HepG2 (cell line): ENCODE measurements around the gene KCNQ5. TPM values are rescaled to one million over a fixed set of nuclear protein-coding genes. Genes with fewer than 3 reads are reported as not detected.

Experiments used
- ATAC-seq: fragments of 200-7000 bp; cut with Tn5 transposase; 3 replicates; pipeline ENCODE4 v1.9.1; 2020; ENCODE audit warnings: mild to moderate bottlenecking, moderate library complexity
- BruUV-seq: library from RNA; stranded (reverse); fragments of 400-500 nt; replicated peaks from 2 replicates; lab custom pipeline; 2021; lab: Mats Ljungman, UMichigan
- CTCF ChIA-PET: fragments of 300-600 bp; formaldehyde crosslinking; extraction: SDS; loops from one replicate; lab custom pipeline; 2021; ENCODE audit warnings: low total read pairs, inconsistent platforms, low intra/inter-chr PET ratio; lab: Yijun Ruan, JAX
- POLR2A ChIA-PET: fragments of 350-600 bp; sonication (Branson Sonifier 250); formaldehyde crosslinking; loops from one replicate; lab custom pipeline; 2020; ENCODE audit warnings: antibody characterized with exemption, inconsistent platforms; lab: Yijun Ruan, JAX
- DNase-seq: peaks from one replicate; pipeline ENCODE4 v3.0.0-alpha.2; 2015; ENCODE audit warnings: low spot score
- FAIRE-seq: peaks from 3 replicates; lab custom pipeline; 2011; peaks lifted over from hg19 to GRCh38; lab: Jason Lieb, UNC
- H2AFZ ChIP-seq: one replicate; pipeline ENCODE4 v1.6.1; 2011; ENCODE audit warnings: low read length, inconsistent platforms
- H3K27ac ChIP-seq: fragments of 300-600 bp; 3 replicates; pipeline ENCODE4 v1.8.0; 2011; ENCODE audit warnings: mixed run types, mild to moderate bottlenecking, mixed read lengths, low read length, inconsistent platforms; ENCODE audit not compliant: insufficient read depth; ENCODE audit errors: extremely low read length
- H3K27me3 ChIP-seq, 2 experiments: fragments of 200-600 bp in 1 of 2; 2 replicates in 1 of 2; 3 replicates in 1 of 2; pipeline versions ENCODE4 v1.6.0 to v1.8.0; 2011; ENCODE audit warnings: low read length in 2 of 2, mild to moderate bottlenecking in 2 of 2, moderate library complexity in 2 of 2, inconsistent platforms in 1 of 2; ENCODE audit not compliant: insufficient read depth in 2 of 2, control insufficient read depth in 1 of 2
- H3K36me3 ChIP-seq, 2 experiments: fragments of 200-600 bp in 1 of 2; replicated peaks in 1 of 2; 2 replicates in 1 of 2; 3 replicates in 1 of 2; pipeline versions ENCODE4 v1.5.1 to v1.8.0; 2011; ENCODE audit warnings: low read length in 2 of 2, inconsistent platforms in 1 of 2; ENCODE audit not compliant: insufficient read depth in 2 of 2, control insufficient read depth in 1 of 2
- H3K4me1 ChIP-seq: 2 replicates; pipeline ENCODE4 v1.5.1; 2012; ENCODE audit warnings: low read length, inconsistent platforms; ENCODE audit not compliant: insufficient read depth
- H3K4me2 ChIP-seq: 2 replicates; pipeline ENCODE4 v1.6.0; 2011; ENCODE audit warnings: low read depth, low read length, inconsistent platforms
- H3K4me3 ChIP-seq, 3 experiments: fragments of 200-600 bp in 1 of 3; sonication (generic), shearing (Covaris generic) in 1 of 3; replicated peaks in 1 of 3; 2 replicates each; pipeline ENCODE4 v1.5.1; 2011 to 2016; ENCODE audit warnings: low read length in 3 of 3, inconsistent platforms in 2 of 3, low read depth in 2 of 3, mild to moderate bottlenecking in 2 of 3, control low read depth in 1 of 3, mixed read lengths in 1 of 3; ENCODE audit not compliant: insufficient read depth in 1 of 3
- H3K79me2 ChIP-seq: one replicate; pipeline ENCODE4 v1.6.1; 2011; ENCODE audit warnings: low read length, inconsistent platforms; ENCODE audit not compliant: insufficient read depth
- H3K9ac ChIP-seq: 2 replicates; pipeline ENCODE4 v1.6.0; 2011; ENCODE audit warnings: mild to moderate bottlenecking, low read depth, low read length, inconsistent platforms; ENCODE audit not compliant: insufficient read depth
- H3K9me3 ChIP-seq: 2 replicates; pipeline ENCODE4 v1.5.1; 2012; ENCODE audit warnings: mild to moderate bottlenecking, low read length
- H4K20me1 ChIP-seq: 2 replicates; pipeline ENCODE4 v1.6.0; 2011; ENCODE audit warnings: inconsistent platforms, mild to moderate bottlenecking, low read length, moderate library complexity; ENCODE audit not compliant: insufficient read depth
- HNF4G ChIP-seq, 2 experiments: sonication (generic) in 1 of 2; formaldehyde crosslinking in 1 of 2; IDR thresholded peaks; 2 replicates each; pipeline versions ENCODE4 v1.4.0 to v1.6.1; 2011 to 2020; ENCODE audit warnings: borderline replicate concordance in 2 of 2, low read depth in 2 of 2, mild to moderate bottlenecking in 2 of 2, low read length in 1 of 2, missing genetic modification reagents in 1 of 2, moderate library complexity in 1 of 2
- MLLT10 ChIP-seq: sonication (generic); formaldehyde crosslinking; IDR thresholded peaks from 2 replicates; pipeline ENCODE4 v1.4.0; 2020; ENCODE audit warnings: missing genetic modification reagents
- PATZ1 ChIP-seq: sonication (generic); formaldehyde crosslinking; IDR thresholded peaks from 2 replicates; pipeline ENCODE4 v1.4.0; 2020; ENCODE audit warnings: missing genetic modification reagents
- RBAK ChIP-seq: sonication (generic); formaldehyde crosslinking; IDR thresholded peaks from 2 replicates; pipeline ENCODE4 v1.5.1; 2020; ENCODE audit warnings: mild to moderate bottlenecking, missing genetic modification reagents
- SMAD1 ChIP-seq: sonication (generic); formaldehyde crosslinking; IDR thresholded peaks from 2 replicates; pipeline ENCODE4 v1.4.0; 2020; ENCODE audit warnings: missing genetic modification reagents, low read depth, mild to moderate bottlenecking, borderline replicate concordance
- THRA ChIP-seq: sonication (generic); formaldehyde crosslinking; IDR thresholded peaks from 2 replicates; pipeline ENCODE4 v1.4.0; 2020; ENCODE audit warnings: missing genetic modification reagents, borderline replicate concordance
- ZFX ChIP-seq: sonication (generic); formaldehyde crosslinking; IDR thresholded peaks from 2 replicates; pipeline ENCODE4 v1.4.0; 2020; ENCODE audit warnings: mild to moderate bottlenecking, low read depth, missing genetic modification reagents, moderate library complexity
- ZNF549 ChIP-seq: sonication (generic); formaldehyde crosslinking; IDR thresholded peaks from 2 replicates; pipeline ENCODE4 v1.5.0; 2020; ENCODE audit warnings: missing genetic modification reagents
- ZNF556 ChIP-seq: sonication (generic); formaldehyde crosslinking; IDR thresholded peaks from 2 replicates; pipeline ENCODE4 v1.4.0; 2020; ENCODE audit warnings: mild to moderate bottlenecking, missing genetic modification reagents, borderline replicate concordance
- ZSCAN9 ChIP-seq: IDR thresholded peaks from 2 replicates; pipeline ENCODE4 v1.6.1; 2016; ENCODE audit warnings: borderline replicate concordance
- WGBS: methylation state at CpG from one replicate; pipeline ENCODE4 v1.1.6; 2017; ENCODE audit warnings: low lambda C conversion rate; 5-methylcytosine and 5-hydroxymethylcytosine counted together
- in situ Hi-C: cut with HindIII; loops from 2 replicates; pipeline ENCODE4 v1.10.0; 2017; ENCODE audit warnings: low pct_unique_long_range_greater_than_20kb; ENCODE audit not compliant: extremely low pct_ligation_motif_present
- intact Hi-C: fragments of 100-400 bp; cut with micrococcal nuclease; formaldehyde crosslinking; loops from one replicate; pipeline ENCODE4 v1.10.0; 2022; ENCODE audit not compliant: unreplicated experiment
- polyA plus RNA-seq, 8 experiments: library from polyadenylated mRNA; depleted of rRNA in 3 of 8; stranded (reverse) in 7 of 8; unstranded in 1 of 8; fragments of >200 nt; fragmentation: Illumina TruSeq in 4 of 8; extraction: Trizol in 4 of 8; gene quantifications; 2 replicates each; pipeline versions ENCODE4 v1.2.1 to v1.2.3, GENCODE V29; 2011 to 2016; ENCODE audit warnings: low read depth in 4 of 8, missing spikeins in 1 of 8, mixed read lengths in 1 of 8; ENCODE audit not compliant: insufficient read depth in 1 of 8
- total RNA-seq, 5 experiments: library from RNA; depleted of rRNA; stranded (reverse); fragments of >200 nt; fragmentation: Illumina TruSeq; extraction: Trizol; gene quantifications; 2 replicates each; pipeline ENCODE4 v1.2.3, GENCODE V29; 2016; ENCODE audit warnings: low read depth in 1 of 5

The KCNQ5 gene
- total and polyA plus RNA-seq, 2 of the 13 experiments (the other 11 are each of a cell fraction or from before 2014, with no cell fraction given): 0.04 TPM; not detected in 1

- 0% methylated on average over 1 of the region's 1 CpG for WGBS
- intact Hi-C loops: no loop called here
- FAIRE-seq: no peak
Observed at GRCh38 chr6:73231986-73232391, 610.1 kb downstream of the KCNQ5 start.

GRCh38 chr6:73233048-73233447, 611.2 kb downstream of the KCNQ5 start:
- no peak for TF ChIP-seq MLLT10 (CRISPR knock-in tag)
- no peak for TF ChIP-seq HNF4G (IDR thresholded peaks at IDR 0.05; ENCODE audit: borderline replicate concordance, low read depth, low read length)
- no peak for TF ChIP-seq HNF4G (CRISPR knock-in tag; IDR thresholded peaks at IDR 0.05; ENCODE audit: borderline replicate concordance, low read depth)
- no peak for TF ChIP-seq ZFX (CRISPR knock-in tag)
- no peak for TF ChIP-seq PATZ1 (CRISPR knock-in tag)
- TF ChIP-seq SMAD1: no peak
- no peak for TF ChIP-seq ZNF556 (CRISPR knock-in tag)
- TF ChIP-seq ZNF549 (CRISPR knock-in tag): no peak
- TF ChIP-seq RBAK (CRISPR knock-in tag): no peak
- TF ChIP-seq THRA: no peak
- no peaks in the 10 kb centered on the region for H3K9me3 ChIP-seq
- 0 out of 2 replicates have a peak, but pooled peaks cover 3% of the 10 kb centered on the region for H4K20me1 ChIP-seq
- DNase-seq (no peak), ATAC-seq (no peak), FAIRE-seq (no peak)
- H3K36me3 ChIP-seq: no peaks in the 10 kb centered on the region
- WGBS: 2% methylated on average over 6 of the region's 6 CpGs
- H3K79me2 ChIP-seq: no peaks in the 10 kb centered on the region
- in situ Hi-C loops: no loop called here
- ChIA-PET CTCF (no interaction called here), POLR2A (no interaction called here)
- no TSS peak for BruUV-seq
- H3K4me2 ChIP-seq: no peak overlapping the region
- intact Hi-C loops: no loop called here
- no peak overlapping the region for H2AFZ ChIP-seq
- H3K27ac ChIP-seq: no peak overlapping the region
- H3K9ac ChIP-seq: no peak overlapping the region
- H3K27me3 ChIP-seq: peaks cover 0 to 12% of the 10 kb centered on the region in 2 experiments; a peak in 1 of 5 replicates
- H3K4me1 ChIP-seq: no peaks in the 10 kb centered on the region
- H3K4me3 ChIP-seq: no peak overlapping the region

More at GRCh38 chr6:73231986-73232391, 610.1 kb downstream of the KCNQ5 start:
- Histone ChIP-seq H3K27me3 (peaks cover 0 to 12% of the 10 kb centered on the region in 2 experiments; a peak in 1 of 5 replicates), H3K79me2 (no peaks in the 10 kb centered on the region), H3K4me3 (no peak overlapping the region), H3K9ac (no peak overlapping the region), H3K27ac (no peak overlapping the region), H3K4me2 (no peak overlapping the region), H3K36me3 (no peaks in the 10 kb centered on the region), H3K4me1 (no peaks in the 10 kb centered on the region), H4K20me1 (0 out of 2 replicates have a peak, but pooled peaks cover 3% of the 10 kb centered on the region), H2AFZ (no peak overlapping the region), H3K9me3 (no peaks in the 10 kb centered on the region)
- ChIA-PET CTCF (no interaction called here), POLR2A (no interaction called here)
- in situ Hi-C loops: no loop called here
- no peak for TF ChIP-seq ZSCAN9 (CRISPR knock-in tag)
- DNase-seq (no peak), ATAC-seq (no peak)
- no TSS peak for BruUV-seq
